ENCODE measurements around the gene CLEC3B.

CLEC3B gene

DNA sequence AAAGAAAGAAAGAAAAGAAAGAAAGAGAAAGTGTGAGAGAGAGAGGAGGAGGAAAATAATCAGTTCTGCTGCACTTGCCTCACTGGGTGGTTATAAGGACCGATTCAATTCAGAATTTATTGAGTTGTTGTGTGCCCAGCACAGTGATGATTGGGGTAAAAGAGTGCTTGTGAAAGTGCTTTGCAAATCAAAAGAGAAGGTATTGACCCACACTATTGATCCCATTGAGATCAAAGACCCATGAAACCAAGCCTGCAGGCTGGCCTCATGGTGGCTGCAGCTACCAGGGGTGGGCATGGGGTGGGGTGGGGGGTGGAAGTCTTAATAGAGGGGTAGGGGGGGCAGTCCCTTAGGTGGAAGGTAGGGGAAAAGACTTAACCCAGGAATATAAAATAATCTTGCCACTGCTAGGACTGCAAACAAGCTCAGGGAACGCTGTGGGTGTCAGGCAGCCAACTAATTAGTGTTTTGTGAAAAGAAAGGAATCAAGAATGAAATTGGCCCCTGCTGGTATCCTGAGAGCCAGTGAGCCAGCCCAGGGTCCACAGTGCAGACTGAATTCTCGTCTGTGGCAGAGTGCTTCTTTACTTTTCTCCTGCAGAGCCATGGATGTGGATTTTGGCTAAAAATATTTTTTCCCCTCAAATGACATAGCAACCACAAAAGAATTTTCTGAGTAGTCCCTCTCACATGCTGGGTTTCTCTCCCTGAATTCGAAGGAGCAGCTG, 34.2 kb downstream of the CLEC3B start:
- Histone ChIP-seq H3K9me3 (ENCODE audit: control insufficient read depth in 1 of 2, low read length in 2 of 2) (no peaks in the 10 kb centered on the region), H3K36me3 (ENCODE audit: control insufficient read depth in 1 of 2, insufficient read depth in 2 of 2, low read length in 2 of 2) (no peaks in the 10 kb centered on the region), H3K27ac (ENCODE audit: low read depth, low read length) (no peak overlapping the region), H3K4me3 (ENCODE audit: low read depth in 1 of 2, low read length in 2 of 2) (no peak overlapping the region), H3K9ac (ENCODE audit: low read depth in 1 of 2, low read length in 2 of 2) (no peak overlapping the region), H3K4me1 (ENCODE audit: control insufficient read depth in 1 of 2, insufficient read depth in 2 of 2, low read length in 2 of 2) (peaks cover 3% of the 10 kb centered on the region in 2 donors), H3K27me3 (ENCODE audit: control insufficient read depth in 1 of 2, insufficient read depth in 2 of 2, low read length in 2 of 2) (no peaks in the 10 kb centered on the region)

DNA sequence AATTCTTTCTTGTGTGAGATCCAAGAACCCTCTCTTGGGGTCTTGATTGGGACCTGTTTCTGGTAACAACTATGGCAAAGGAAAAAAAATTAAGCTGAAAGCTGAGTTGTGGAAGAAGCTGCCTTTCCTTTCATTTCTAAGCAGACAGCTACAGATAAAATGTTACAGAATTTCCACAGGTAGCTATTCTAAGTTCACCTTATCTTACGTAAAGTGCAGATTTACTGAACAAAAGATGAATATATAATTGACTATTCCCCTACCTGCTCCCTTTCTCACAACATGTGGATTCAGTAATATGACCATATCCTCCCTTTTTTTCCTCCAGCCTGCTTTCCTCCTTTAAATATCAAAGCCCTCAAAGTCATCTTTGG, 36.6 kb downstream of the CLEC3B start:
- Histone ChIP-seq H3K9me3 (ENCODE audit: control insufficient read depth in 1 of 2, low read length in 2 of 2) (no peaks in the 10 kb centered on the region), H3K27me3 (ENCODE audit: control insufficient read depth in 1 of 2, insufficient read depth in 2 of 2, low read length in 2 of 2) (no peaks in the 10 kb centered on the region), H3K27ac (ENCODE audit: low read depth, low read length) (no peak overlapping the region), H3K4me3 (ENCODE audit: low read depth in 1 of 2, low read length in 2 of 2) (no peak overlapping the region), H3K9ac (ENCODE audit: low read depth in 1 of 2, low read length in 2 of 2) (no peak overlapping the region), H3K36me3 (ENCODE audit: control insufficient read depth in 1 of 2, insufficient read depth in 2 of 2, low read length in 2 of 2) (no peaks in the 10 kb centered on the region), H3K4me1 (ENCODE audit: control insufficient read depth in 1 of 2, insufficient read depth in 2 of 2, low read length in 2 of 2) (peaks cover 17 to 22% of the 10 kb centered on the region in 2 donors)

DNA sequence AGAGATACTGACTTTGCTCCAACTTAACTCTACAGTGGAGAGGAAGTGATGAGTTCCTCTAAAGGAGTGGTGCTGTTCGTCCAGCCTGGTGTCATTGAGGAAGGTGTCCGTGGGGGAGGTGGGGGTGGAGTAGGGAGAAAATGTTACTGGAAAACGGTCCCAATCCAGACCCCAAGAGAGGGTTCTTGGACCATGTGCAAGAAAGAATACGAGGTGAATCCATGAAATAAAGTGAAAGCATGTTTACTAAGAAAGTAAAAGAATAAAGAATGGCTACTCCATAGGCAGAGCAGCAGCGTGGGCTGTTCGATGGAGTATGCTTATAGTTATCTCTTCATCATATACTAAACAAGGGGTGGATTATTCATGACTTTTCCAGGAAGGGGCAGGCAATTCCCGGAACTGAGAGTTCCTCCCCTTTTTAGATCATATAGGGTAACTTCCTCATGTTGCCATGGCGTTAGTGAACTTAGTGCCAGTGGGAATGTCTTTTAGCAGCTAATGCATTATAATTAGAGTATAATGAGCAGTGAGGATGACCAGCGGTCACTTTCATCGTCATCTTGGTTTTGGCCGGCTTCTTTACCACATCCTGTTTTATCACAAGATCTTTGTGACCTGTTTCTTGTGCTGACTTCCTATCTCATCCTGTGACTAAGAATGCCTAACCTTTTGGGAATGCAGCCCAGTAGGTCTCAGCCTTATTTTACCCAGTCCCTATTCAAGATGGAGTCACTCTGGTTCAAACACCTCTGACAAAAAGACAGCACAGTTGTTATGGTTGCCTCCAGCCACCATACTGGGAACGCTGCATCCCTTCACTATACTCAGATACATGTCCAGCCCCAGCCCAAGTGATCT, 38.6 kb downstream of the CLEC3B start:
- Histone ChIP-seq H3K4me3 (ENCODE audit: low read depth in 1 of 2, low read length in 2 of 2) (no peak overlapping the region), H3K9ac (ENCODE audit: low read depth in 1 of 2, low read length in 2 of 2) (no peak overlapping the region), H3K27ac (ENCODE audit: low read depth, low read length) (peak overlapping the region; percentile 44), H3K4me1 (ENCODE audit: control insufficient read depth in 1 of 2, insufficient read depth in 2 of 2, low read length in 2 of 2) (peaks cover 17 to 22% of the 10 kb centered on the region in 2 donors), H3K27me3 (ENCODE audit: control insufficient read depth in 1 of 2, insufficient read depth in 2 of 2, low read length in 2 of 2) (no peaks in the 10 kb centered on the region), H3K36me3 (ENCODE audit: control insufficient read depth in 1 of 2, insufficient read depth in 2 of 2, low read length in 2 of 2) (no peaks in the 10 kb centered on the region), H3K9me3 (ENCODE audit: control insufficient read depth in 1 of 2, low read length in 2 of 2) (no peaks in the 10 kb centered on the region)

DNA sequence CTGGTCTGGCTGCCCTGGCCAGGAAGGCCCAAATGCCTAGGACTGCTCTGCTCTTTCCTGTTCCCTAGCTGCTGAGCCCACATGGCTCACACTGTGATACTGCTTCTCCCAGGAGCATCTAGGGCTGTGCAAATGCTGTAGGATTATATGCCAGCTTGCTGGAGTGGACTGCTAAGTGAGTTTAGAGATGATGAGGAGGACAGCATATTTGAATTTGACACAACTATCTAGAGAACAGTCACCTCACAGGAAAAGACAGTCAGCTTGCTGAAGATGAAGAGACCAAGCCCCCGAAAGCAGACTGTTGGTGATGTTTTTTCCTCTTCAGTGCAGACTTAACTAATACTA, 39.2 kb downstream of the CLEC3B start:
- Histone ChIP-seq H3K9ac (ENCODE audit: low read depth in 1 of 2, low read length in 2 of 2) (no peak overlapping the region), H3K27me3 (ENCODE audit: control insufficient read depth in 1 of 2, insufficient read depth in 2 of 2, low read length in 2 of 2) (no peaks in the 10 kb centered on the region), H3K4me3 (ENCODE audit: low read depth in 1 of 2, low read length in 2 of 2) (no peak overlapping the region), H3K9me3 (ENCODE audit: control insufficient read depth in 1 of 2, low read length in 2 of 2) (no peaks in the 10 kb centered on the region), H3K27ac (ENCODE audit: low read depth, low read length) (peak overlapping the region; percentile 44), H3K4me1 (ENCODE audit: control insufficient read depth in 1 of 2, insufficient read depth in 2 of 2, low read length in 2 of 2) (peaks cover 17 to 22% of the 10 kb centered on the region in 2 donors), H3K36me3 (ENCODE audit: control insufficient read depth in 1 of 2, insufficient read depth in 2 of 2, low read length in 2 of 2) (no peaks in the 10 kb centered on the region)

DNA sequence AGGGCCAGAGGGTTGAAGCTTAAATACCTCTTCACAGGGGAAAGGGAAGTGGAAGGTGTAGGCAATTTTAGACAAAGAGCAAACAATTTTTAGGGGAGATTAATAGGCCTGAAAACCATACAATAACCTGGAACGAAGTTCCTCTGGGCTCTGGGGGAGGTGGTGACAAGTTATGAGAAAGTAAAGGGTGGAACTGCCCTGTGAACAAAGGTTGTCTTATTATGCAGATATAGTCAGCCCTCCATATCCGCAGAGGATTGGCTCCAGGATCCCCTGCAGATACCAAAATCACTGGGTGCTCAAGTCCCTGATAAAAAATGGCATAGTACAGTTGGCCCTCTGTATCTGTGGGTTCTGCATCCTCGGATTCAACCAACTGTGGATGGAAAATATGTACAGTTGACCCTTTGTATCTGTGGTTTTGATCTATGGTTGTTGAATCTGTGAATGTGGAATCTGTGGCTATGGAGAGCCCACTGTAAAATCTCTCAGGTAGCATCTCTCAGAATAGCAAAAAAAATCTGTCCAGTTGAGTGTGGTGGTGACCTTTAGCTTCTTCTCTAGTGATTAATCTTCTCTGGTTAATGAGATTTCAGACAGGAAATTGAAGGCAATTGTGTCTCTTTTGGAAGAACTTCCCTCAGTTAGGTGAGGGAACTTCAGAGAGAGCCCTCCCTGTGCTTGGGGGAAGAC, 40.2 kb downstream of the CLEC3B start:
- Histone ChIP-seq H3K4me1 (ENCODE audit: control insufficient read depth in 1 of 2, insufficient read depth in 2 of 2, low read length in 2 of 2) (peaks cover 17 to 22% of the 10 kb centered on the region in 2 donors), H3K27me3 (ENCODE audit: control insufficient read depth in 1 of 2, insufficient read depth in 2 of 2, low read length in 2 of 2) (no peaks in the 10 kb centered on the region), H3K27ac (ENCODE audit: low read depth, low read length) (no peak overlapping the region), H3K9ac (ENCODE audit: low read depth in 1 of 2, low read length in 2 of 2) (no peak overlapping the region), H3K36me3 (ENCODE audit: control insufficient read depth in 1 of 2, insufficient read depth in 2 of 2, low read length in 2 of 2) (no peaks in the 10 kb centered on the region), H3K4me3 (ENCODE audit: low read depth in 1 of 2, low read length in 2 of 2) (no peak overlapping the region), H3K9me3 (ENCODE audit: control insufficient read depth in 1 of 2, low read length in 2 of 2) (no peaks in the 10 kb centered on the region)

DNA sequence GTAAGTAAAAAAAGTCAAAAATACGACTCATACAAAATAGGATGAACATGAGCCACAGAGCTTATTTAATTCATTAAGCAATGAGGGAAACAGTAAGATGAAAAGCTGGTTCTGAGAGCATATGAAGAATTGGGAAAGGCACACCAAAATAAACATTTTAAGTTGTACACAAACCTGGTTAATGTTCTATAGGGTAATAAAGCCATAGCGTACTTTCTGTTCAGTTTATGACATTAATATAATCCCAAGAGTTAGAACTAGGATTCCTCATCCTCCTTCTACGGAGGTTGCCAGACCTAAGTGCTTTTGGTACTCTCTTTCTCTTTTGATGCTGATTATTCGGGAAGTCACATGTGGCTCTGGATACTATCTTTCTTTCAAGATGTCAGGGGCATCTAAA, 41.4 kb downstream of the CLEC3B start:
- H3K27me3 ChIP-seq (ENCODE audit: control insufficient read depth in 1 of 2, insufficient read depth in 2 of 2, low read length in 2 of 2) = no peaks in the 10 kb centered on the region
- H3K4me1 ChIP-seq (ENCODE audit: control insufficient read depth in 1 of 2, insufficient read depth in 2 of 2, low read length in 2 of 2) = peaks cover 17 to 22% of the 10 kb centered on the region in 2 donors
- no peak overlapping the region for H3K27ac ChIP-seq (ENCODE audit: low read depth, low read length)
- no peak overlapping the region for H3K9ac ChIP-seq (ENCODE audit: low read depth in 1 of 2, low read length in 2 of 2)
- H3K4me3 ChIP-seq (ENCODE audit: low read depth in 1 of 2, low read length in 2 of 2) = no peak overlapping the region
- H3K36me3 ChIP-seq (ENCODE audit: control insufficient read depth in 1 of 2, insufficient read depth in 2 of 2, low read length in 2 of 2) = no peaks in the 10 kb centered on the region
- H3K9me3 ChIP-seq (ENCODE audit: control insufficient read depth in 1 of 2, low read length in 2 of 2) = no peaks in the 10 kb centered on the region

DNA sequence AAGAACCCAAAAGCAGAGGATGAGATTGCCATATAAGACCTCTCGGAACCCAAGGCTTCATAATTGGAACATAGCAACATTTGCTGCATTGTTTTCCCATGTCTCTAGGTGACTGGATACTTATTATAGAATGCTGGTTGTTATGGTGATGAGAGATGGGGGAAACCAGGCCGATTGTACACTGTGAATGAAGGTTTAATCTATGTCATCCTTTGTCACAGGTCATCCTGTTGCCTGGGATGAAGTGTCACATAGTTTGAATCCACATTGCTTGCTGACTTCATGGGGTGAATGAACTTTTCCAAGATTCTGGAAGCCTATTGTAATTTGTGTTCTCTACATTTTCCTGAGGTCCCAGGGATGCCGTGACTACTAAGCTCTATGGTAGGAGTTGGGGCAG, 41.8 kb downstream of the CLEC3B start:
- Histone ChIP-seq H3K4me1 (ENCODE audit: control insufficient read depth in 1 of 2, insufficient read depth in 2 of 2, low read length in 2 of 2) (peaks cover 17 to 22% of the 10 kb centered on the region in 2 donors), H3K9me3 (ENCODE audit: control insufficient read depth in 1 of 2, low read length in 2 of 2) (no peaks in the 10 kb centered on the region), H3K27me3 (ENCODE audit: control insufficient read depth in 1 of 2, insufficient read depth in 2 of 2, low read length in 2 of 2) (no peaks in the 10 kb centered on the region), H3K9ac (ENCODE audit: low read depth in 1 of 2, low read length in 2 of 2) (no peak overlapping the region), H3K27ac (ENCODE audit: low read depth, low read length) (no peak overlapping the region), H3K36me3 (ENCODE audit: control insufficient read depth in 1 of 2, insufficient read depth in 2 of 2, low read length in 2 of 2) (no peaks in the 10 kb centered on the region), H3K4me3 (ENCODE audit: low read depth in 1 of 2, low read length in 2 of 2) (no peak overlapping the region)

DNA sequence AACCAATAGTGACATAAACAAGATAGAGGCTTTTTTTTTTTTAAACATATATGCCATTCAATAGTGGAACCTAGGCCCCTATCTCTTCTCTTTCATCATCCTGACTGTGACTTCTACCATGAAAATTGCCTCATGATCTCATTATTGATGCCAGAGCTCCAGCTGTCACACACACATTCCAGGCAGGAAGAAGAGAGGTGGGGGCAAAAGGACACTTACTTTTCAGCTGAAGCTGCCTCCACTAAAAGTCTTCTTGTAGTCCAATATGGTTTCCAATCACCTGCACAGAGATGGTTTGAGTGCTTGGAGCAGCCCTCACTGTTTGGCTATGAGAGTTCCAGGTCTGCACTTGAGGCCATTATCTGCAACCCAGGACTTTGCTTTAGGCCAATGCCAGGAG, 45.0 kb downstream of the CLEC3B start:
- Histone ChIP-seq H3K4me3 (ENCODE audit: low read depth in 1 of 2, low read length in 2 of 2) (no peak overlapping the region), H3K9ac (ENCODE audit: low read depth in 1 of 2, low read length in 2 of 2) (no peak overlapping the region), H3K27ac (ENCODE audit: low read depth, low read length) (no peak overlapping the region), H3K9me3 (ENCODE audit: control insufficient read depth in 1 of 2, low read length in 2 of 2) (no peaks in the 10 kb centered on the region), H3K4me1 (ENCODE audit: control insufficient read depth in 1 of 2, insufficient read depth in 2 of 2, low read length in 2 of 2) (peaks cover 7 to 12% of the 10 kb centered on the region in 2 donors), H3K27me3 (ENCODE audit: control insufficient read depth in 1 of 2, insufficient read depth in 2 of 2, low read length in 2 of 2) (no peaks in the 10 kb centered on the region), H3K36me3 (ENCODE audit: control insufficient read depth in 1 of 2, insufficient read depth in 2 of 2, low read length in 2 of 2) (no peaks in the 10 kb centered on the region)

DNA sequence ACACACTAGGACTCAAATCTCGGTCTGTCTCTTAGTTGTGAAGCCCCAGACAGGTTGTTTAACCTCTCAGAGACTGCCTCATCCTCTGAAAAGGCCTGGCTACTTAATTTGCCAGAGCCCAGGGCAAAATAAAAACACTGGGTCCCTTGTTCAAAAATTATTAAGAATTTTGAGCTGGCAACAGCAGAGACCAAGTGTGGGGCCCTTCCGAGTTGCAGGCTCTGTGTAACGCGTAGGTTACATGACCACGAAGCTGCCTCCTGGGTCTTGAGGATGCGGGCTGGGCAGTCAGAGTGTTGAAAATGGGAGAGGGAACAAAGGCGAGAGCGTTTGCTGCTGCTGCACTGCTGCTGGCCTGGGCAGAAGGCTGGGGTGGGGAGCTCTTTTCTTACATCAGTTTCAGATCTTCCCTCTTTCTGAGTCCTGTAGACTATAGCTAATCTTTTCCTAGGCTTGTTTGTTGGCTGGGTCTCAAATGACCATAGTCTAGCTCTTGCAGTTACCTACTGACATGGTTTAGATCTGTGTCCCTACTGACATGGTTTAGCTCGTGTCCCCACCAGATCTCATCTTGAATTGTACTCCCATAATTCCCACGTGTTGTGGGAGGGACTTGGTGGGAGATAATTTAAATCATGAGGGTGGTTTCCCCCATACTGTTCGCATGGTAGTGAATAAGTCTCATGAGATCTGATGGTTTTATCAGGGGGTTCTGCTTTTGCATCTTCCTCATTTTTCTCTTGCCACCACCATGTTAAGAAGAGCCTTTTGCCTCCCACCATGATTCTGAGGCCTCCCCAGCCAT, 49.9 kb downstream of the CLEC3B start:
- Histone ChIP-seq H3K9me3 (ENCODE audit: control insufficient read depth in 1 of 2, low read length in 2 of 2) (no peaks in the 10 kb centered on the region), H3K4me3 (ENCODE audit: low read depth in 1 of 2, low read length in 2 of 2) (no peak overlapping the region), H3K27ac (ENCODE audit: low read depth, low read length) (no peak overlapping the region), H3K9ac (ENCODE audit: low read depth in 1 of 2, low read length in 2 of 2) (no peak overlapping the region), H3K36me3 (ENCODE audit: control insufficient read depth in 1 of 2, insufficient read depth in 2 of 2, low read length in 2 of 2) (no peaks in the 10 kb centered on the region), H3K4me1 (ENCODE audit: control insufficient read depth in 1 of 2, insufficient read depth in 2 of 2, low read length in 2 of 2) (peaks cover 18 to 26% of the 10 kb centered on the region in 2 donors), H3K27me3 (ENCODE audit: control insufficient read depth in 1 of 2, insufficient read depth in 2 of 2, low read length in 2 of 2) (no peaks in the 10 kb centered on the region)

All from duodenal mucosa (tissue), 2 donors.